Subcutaneous adipose tissue (tissue), 4 donors: ENCODE measurements around the gene ENTPD6. TPM values are rescaled to one million over a fixed set of nuclear protein-coding genes. Genes with fewer than 3 reads are reported as not detected.

Source experiments
- CTCF ChIP-seq: fragments of 450-650 bp; IDR thresholded peaks from one replicate; pipeline ENCODE4 v1.5.1; 2016; ENCODE audit warnings: low read depth, mild to moderate bottlenecking, control low read depth, antibody characterized with exemption, moderate library complexity
- small RNA-seq: library from RNA; depleted of rRNA; stranded (forward); fragments of <200 nt; gene quantifications from one replicate; pipeline ENCODE3, GENCODE V24; 2016
- total RNA-seq, 4 donors: library from RNA; depleted of rRNA; stranded (reverse); fragments of >200 nt; gene quantifications; one replicate each; pipeline ENCODE4 v1.1.0, GENCODE V29; 2016

The ENTPD6 gene
- total RNA-seq, 4 donors from 2014 or later: 41.3 to 82.5 (median 53.6) TPM

DNA sequence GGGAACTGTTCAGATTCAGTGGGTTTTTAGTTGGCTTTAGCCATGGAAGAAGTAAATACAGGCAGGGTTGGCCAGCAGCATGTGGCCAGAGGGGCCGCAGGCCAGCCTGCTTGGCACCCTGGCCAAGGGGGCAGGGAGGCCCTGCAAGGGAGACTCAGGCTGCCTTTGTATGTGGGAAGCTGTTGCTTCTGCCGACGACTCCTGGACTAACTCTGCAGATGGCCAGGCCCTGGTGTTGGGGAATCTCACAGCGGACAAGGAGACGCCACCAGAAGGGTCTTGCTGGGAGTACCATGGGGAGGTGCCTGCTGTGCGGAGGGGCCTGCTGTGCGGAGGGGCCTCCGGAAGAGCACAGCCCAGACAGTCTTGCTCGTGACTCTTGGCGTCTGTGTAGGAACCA is 77.5 kb downstream of the ENTPD6 start:
- no peak for TF ChIP-seq CTCF

DNA sequence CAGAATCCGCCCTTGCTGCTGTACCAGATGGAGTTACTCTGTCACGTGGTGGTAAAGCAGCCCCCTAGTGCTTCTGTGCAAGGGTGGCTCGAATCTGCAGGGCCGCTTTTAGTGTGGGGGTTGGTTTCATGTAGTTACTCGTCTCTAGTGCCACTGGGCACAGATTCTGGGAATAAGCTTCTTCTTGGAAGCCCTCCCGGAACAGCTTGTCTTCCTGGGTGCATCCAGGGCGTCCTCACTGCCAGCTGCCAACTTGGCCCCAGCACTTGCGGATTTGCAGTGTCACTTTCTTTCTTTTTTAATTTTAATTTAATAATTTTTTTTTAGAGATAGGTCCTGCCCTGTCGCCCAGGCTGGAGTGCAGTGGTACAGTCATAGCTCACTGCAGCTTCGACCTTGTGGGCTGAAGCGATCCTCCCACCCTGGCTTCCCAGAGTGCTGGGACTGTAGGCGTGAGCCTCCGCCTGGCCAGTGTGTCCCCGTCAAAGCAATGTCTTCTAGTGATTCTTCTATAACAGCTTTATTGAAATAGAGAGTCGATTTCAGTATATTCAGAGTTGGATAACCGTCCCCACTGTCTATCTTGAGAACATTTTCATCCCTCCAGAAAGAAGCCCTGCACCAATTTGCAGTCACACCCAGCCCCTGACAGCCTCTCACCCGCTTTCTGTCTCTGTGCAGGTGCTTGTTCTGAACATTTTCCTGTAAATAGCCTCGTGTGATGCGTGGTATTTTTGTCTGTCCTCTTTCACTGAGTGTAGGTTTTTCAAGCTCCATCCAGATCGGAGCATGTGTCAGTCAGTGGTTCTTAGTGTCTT is 78.2 kb downstream of the ENTPD6 start:
- no peak for TF ChIP-seq CTCF

GRCh38 chr20:25274481-25274880 is 79.0 kb downstream of the ENTPD6 start:
- no peak for TF ChIP-seq CTCF

- TF ChIP-seq CTCF: no peak
Measured at GRCh38 chr20:25274891-25275812, 79.6 kb downstream of the ENTPD6 start.

DNA sequence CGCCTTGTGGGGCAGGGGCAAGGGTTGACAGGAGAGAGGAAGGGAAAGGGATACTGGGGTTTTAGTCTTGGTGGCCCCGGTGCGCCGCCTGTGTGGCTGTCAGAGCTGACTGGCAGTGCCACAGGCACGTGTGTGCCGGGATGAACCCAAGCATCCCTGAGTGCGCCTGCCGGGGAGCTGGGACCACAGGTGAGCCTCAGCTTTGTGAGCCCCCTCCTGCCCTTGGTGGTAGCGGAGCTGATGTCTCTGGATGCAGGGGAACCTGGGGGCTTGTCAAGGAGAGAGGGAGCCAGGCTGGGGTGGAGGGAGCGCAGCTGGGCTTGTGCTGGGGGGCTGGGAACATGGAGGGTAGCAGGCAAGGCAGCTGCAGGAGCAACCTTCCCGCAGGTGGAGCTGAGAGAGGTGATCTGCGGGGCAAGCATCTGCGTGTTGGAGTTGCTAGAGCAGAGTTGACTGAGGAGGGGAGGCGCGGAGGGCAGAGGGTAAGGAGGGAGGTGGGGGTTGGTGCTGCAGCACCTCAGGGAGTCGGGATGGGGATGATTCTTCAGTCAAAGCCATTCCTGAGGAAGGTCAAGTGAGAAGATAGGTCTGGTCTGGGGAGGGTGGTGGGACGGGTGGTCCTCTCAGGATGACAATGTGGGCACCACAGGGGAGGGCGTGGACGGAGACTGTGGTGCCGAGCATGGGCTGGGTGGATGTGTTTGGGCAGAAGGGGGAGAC is 80.5 kb downstream of the ENTPD6 start:
- TF ChIP-seq CTCF: no peak

Small RNA genes within 50 kb of the gene (small RNA-seq; reads per million reads assigned to genes)
- not detected for gene AL035252.4
- gene AL121772.2: not detected
- 0.49 reads per million for gene RF00019

Other genes with a start within 250 kb of the ENTPD6 start
- gene CST7, start 246.4 kb upstream of the ENTPD6 start, total RNA-seq: 1 to 10 TPM; 1.1 to 4.7 (median 2.6) TPM
- 100 to 1,000 TPM in 3 of 4 donors, 10 to 100 TPM in 1; 63.4 to 325 (median 240) TPM for gene APMAP, start 203.0 kb upstream of the ENTPD6 start, total RNA-seq
- gene ACSS1, start 137.6 kb upstream of the ENTPD6 start, total RNA-seq: 10 to 100 TPM in 3 of 4 donors, 1 to 10 TPM in 1; 9.3 to 35.6 (median 16.2) TPM
- not detected for gene VSX1, start 113.6 kb upstream of the ENTPD6 start, total RNA-seq
- 100 to 1,000 TPM in 3 of 4 donors, 10 to 100 TPM in 1; 99.3 to 216 (median 137) TPM for gene PYGB, start 52.4 kb downstream of the ENTPD6 start, total RNA-seq
- 10 to 100 TPM; 36.5 to 60.3 (median 51.6) TPM for gene ABHD12, start 195.1 kb downstream of the ENTPD6 start, total RNA-seq
- 1 to 10 TPM in 2 of 4 donors, under 1 TPM in 2; 0.16 to 2.2 (median 0.83) TPM for gene GINS1, start 212.0 kb downstream of the ENTPD6 start, total RNA-seq